Mammary epithelial cell (primary cell): Measurements from ENCODE around the gene MDC1.
A peak's percentile ranks its signal among the peaks of the same experiment; 100 is the strongest.

Experiments
- EZH2 ChIP-seq: IDR thresholded peaks from 2 replicates; pipeline ENCODE4 v1.6.1; 2012; ENCODE audit warnings: low read length, inconsistent platforms, borderline replicate concordance
- TF ChIP-seq, protein P1 (sequence below), 2 donors: IDR thresholded peaks in 1 of 2; conservative IDR thresholded peaks in 1 of 2; 2 replicates each; pipeline ENCODE4 v1.5.1; 2011 to 2012; ENCODE audit warnings: inconsistent platforms in 2 of 2, low read length in 2 of 2, mild to moderate bottlenecking in 2 of 2, control low read depth in 1 of 2, low read depth in 1 of 2; ENCODE audit not compliant: insufficient read depth in 1 of 2; ENCODE audit errors: extremely low read depth in 1 of 2

DNA sequence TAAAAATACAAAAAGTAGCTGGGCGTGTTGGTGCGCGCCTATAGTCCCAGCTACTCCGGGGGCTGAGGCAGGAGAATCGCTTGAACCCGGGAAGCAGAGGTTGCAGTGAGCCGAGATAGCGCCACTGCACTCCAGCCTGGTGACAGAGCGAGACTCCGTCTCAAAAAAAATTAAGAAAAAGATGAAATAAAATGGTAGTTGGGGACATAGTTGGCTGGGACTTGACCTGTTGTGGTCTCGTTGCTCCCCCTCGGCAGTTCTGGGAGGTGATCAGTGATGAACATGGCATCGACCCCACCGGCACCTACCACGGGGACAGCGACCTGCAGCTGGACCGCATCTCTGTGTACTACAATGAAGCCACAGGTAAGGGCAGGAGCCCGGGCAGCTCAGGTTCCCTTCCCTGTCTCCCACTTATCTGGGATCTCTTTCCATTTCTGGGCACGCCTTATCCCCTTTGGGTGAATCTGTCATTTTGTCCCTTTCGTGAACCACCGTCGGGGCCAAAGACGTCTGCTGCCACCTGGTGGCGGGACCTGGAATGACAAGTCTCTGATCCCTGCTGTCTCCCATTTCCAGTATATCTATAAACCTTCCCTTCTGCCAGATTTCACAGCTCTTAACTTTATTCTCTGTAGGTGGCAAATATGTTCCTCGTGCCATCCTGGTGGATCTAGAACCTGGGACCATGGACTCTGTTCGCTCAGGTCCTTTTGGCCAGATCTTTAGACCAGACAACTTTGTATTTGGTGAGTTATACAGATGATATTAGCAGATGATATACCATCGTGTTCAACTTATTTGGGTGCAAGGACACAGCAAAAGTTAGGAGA is 5.4 kb upstream of the MDC1 start:
- TF ChIP-seq, protein P1, sequence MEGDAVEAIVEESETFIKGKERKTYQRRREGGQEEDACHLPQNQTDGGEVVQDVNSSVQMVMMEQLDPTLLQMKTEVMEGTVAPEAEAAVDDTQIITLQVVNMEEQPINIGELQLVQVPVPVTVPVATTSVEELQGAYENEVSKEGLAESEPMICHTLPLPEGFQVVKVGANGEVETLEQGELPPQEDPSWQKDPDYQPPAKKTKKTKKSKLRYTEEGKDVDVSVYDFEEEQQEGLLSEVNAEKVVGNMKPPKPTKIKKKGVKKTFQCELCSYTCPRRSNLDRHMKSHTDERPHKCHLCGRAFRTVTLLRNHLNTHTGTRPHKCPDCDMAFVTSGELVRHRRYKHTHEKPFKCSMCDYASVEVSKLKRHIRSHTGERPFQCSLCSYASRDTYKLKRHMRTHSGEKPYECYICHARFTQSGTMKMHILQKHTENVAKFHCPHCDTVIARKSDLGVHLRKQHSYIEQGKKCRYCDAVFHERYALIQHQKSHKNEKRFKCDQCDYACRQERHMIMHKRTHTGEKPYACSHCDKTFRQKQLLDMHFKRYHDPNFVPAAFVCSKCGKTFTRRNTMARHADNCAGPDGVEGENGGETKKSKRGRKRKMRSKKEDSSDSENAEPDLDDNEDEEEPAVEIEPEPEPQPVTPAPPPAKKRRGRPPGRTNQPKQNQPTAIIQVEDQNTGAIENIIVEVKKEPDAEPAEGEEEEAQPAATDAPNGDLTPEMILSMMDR (conservative IDR thresholded peaks at IDR 0.05 in 1 of 2, IDR thresholded peaks at IDR 0.05 in 1 of 2; ENCODE audit: extremely low read depth in 1 of 2, insufficient read depth in 1 of 2, low read depth in 1 of 2, low read length in 2 of 2) = peak; percentile 90 to 93
- TF ChIP-seq EZH2 = no peak
